NCI-H2227 treated with DMSO at 0.1 percent for 48 hours (cell line): ENCODE results near the gene PDZD2.

ENCODE experiments used
- DNase-seq: peaks from one replicate; lab custom pipeline; 2025; lab: John Stamatoyannopoulos, UW

PDZD2 gene

DNA sequence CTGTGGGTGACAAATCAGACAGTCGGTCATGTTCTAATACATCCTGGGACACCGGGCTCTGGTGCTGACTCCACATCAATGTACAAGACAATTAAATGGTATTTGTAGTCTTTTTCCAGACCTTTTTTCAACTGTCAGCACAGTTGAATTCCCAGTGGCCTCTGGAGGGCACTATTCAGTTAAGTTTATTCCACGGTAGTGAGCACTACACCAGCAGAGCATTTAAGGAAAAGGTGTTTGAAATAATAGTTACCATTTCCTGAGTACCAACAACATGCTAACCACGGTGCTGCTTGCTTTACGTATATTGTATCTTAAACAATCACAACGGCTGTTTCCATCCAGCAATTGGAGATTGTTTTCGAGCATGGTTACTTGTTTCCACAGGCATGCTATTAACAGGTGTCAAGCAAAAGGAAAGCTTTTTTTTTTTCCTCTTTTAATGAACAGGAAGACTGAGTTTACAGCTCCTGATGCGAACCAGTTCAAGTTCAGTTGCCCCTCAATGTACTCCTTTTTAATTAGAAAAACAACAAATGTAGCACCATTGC is 186.7 kb downstream of the PDZD2 start:
- DNase-seq = peak; percentile 40

DNA sequence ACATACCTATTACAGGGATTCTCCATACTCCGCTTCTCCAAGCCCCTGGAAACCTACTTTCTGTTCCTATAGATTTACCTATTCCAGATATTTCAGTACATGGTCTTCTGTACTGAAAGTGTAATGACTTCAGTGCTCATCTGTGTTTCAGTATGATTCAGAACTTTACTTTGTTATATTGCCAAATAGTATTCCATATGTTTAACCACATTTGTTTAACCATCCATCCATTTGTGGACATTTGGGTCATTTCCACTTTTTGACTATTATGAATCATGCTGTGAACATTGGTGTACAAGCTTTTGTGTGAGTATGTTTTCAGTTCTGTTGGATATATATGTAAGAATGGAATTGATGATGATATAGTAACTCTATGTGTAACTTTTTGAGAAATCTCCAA is 188.9 kb downstream of the PDZD2 start:
- DNase-seq = no peak

- DNase-seq = no peak
Measured at GRCh38 chr5:31832966-31833365, 194.0 kb downstream of the PDZD2 start.

GRCh38 chr5:31833710-31834109 is 194.8 kb downstream of the PDZD2 start:
- DNase-seq = no peak

DNA sequence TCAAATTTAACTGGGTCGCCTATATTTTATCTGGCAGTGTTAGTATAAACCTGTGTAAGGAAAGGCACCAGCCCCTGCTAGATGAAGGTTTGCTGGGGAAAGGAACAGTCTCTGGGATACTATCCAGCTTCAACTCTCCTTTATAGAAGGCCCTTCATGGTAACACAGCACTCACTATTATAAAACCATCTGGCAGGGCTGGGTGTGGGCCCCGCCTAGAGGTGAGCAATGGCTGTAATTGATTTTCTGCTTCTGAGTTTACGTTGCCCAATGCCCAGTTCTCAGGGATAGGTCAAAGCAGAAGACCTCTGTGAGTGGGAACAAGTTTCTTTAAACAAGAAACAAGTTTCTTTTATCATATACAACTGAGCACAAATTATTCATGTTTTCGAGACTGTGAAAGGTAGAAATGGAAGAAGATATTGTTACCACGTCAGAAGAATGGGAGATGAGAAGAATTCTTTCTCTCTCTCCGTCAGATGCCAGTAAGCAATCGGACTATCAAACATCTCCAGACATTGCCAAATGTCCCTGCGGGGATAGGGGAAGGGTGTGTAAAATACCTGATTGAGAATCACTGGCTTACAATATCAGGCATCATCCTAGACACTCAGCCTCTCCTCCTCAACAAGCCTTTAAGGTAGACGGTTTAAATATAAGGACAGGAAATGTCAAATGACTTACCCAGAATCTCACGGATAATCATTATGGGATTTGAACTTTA is 205.9 kb downstream of the PDZD2 start:
- DNase-seq = no peak

DNA sequence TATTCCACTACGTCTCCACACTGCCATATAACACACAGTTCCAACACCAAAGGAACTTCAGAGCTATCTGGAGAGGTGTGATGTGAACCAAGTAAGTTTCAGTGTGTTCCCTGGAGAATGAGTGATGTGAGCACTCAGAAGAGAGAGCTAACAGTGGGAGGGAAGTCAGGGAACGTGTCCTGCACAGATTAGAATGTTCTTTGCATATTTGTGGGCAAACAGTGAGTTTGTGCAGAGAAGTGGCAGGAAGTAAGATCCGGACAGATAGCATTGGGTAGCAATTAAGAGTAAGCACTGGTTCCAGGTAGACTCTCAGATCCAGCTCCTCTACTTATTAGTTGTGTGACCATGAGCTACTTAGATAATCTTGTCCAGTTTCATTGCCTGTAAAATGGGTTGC is 206.4 kb downstream of the PDZD2 start:
- no peak for DNase-seq

DNA sequence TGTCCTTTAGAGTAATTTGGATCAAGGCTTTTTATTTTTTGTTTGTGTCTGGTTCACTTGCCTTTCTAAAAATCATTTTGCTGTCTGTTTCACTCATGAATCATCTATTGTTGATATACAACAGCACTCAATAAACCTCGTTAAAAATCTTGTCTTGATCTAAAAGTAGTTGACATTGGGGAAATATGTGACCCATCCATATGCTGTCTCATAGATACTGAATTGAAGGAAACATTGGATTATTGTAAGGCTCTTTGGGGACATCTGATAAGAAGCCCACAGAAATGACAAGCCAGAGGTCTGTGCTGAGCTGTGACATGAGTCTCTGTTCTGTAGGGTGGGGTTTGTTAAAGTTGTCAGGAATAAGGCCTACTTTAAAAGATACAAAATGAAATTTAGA is 208.0 kb downstream of the PDZD2 start:
- no peak for DNase-seq

DNA sequence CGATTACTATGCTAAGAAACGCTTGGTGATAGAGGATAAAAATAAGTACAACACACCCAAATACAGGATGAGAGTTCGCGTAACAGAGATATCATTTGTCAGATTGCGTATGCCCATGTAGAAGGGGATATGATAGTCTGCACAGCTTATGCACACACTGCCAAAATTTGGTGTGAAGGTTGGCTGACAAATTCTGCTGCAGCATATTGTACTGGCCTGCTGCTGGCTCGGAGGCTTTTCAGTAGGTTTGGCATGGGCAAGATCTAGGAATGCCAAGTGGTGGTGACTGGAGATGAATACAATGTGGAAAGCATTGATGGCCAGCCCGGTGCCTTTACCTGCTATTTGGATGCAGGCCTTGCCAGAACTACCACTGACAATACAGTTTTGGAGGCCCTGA is 208.4 kb downstream of the PDZD2 start:
- no peak for DNase-seq

DNA sequence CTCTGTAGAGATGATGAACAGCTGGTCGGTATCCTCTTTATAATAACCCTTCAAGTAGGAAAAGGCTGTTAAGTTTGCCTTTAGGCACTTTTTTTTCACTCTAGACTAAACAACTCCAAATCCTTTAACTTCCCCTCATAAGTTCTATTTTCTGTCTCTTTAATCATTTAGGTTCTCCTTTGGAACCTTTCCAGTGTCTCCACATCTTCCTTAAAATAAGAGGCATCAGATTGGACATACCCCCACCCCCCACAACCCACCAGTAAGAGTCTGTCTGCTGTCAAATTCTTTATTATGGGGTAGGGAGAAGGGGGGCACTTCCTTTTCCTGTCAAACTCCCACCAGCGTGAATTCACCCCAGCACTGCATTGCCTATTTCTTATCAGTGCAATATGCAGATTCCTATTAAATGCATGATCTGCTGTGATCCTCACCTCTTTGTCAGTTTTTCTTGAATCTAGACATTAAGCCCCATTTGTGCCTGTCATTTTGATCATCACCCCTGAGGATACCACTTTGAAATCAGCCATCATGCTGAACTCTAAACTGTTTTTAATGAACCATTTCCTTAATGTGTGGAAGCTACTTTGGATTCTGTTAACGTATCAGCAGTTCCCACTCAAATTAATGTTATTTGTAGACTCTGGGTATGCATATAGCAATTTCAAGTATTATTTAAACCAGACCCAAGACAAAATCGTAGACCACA is 212.2 kb downstream of the PDZD2 start:
- DNase-seq = no peak

DNA sequence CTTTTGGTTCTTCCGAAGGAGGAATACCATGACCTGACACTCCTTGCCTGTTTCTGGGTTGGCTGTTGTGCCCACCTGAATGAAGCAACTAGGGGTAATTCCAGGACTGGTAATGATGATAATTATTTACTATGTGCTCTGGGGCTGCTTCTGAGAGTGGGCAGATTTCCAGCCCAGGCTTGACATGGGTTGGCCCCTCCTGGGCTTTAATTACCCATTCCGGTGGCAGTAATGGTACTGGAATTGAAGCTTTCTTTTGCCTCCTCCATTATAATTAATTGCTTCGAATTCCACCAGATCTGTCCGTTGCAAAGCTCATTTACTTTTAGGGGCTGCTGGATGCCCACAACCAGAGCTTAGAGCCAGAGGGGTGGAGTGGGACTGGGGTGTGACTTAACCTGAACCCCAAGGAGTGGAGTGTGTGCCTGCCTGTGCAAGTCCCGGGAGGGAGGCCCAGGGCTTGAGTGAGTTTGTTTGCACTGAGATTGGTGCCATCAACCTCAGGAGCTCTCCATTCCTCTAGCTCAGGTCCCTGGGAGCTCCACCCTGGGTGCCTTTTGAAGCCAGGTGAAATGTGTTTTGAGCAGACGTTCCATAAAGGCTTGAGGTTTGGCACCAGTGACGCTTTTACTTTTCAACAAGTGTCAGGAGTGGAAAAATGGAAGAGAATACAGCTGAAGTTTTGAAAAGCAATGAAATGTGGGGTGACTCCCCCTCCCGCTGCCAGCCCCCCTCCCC is 214.6 kb downstream of the PDZD2 start:
- DNase-seq = no peak

- DNase-seq = no peak
Measured at GRCh38 chr5:31854181-31855133, 215.5 kb downstream of the PDZD2 start.

DNA sequence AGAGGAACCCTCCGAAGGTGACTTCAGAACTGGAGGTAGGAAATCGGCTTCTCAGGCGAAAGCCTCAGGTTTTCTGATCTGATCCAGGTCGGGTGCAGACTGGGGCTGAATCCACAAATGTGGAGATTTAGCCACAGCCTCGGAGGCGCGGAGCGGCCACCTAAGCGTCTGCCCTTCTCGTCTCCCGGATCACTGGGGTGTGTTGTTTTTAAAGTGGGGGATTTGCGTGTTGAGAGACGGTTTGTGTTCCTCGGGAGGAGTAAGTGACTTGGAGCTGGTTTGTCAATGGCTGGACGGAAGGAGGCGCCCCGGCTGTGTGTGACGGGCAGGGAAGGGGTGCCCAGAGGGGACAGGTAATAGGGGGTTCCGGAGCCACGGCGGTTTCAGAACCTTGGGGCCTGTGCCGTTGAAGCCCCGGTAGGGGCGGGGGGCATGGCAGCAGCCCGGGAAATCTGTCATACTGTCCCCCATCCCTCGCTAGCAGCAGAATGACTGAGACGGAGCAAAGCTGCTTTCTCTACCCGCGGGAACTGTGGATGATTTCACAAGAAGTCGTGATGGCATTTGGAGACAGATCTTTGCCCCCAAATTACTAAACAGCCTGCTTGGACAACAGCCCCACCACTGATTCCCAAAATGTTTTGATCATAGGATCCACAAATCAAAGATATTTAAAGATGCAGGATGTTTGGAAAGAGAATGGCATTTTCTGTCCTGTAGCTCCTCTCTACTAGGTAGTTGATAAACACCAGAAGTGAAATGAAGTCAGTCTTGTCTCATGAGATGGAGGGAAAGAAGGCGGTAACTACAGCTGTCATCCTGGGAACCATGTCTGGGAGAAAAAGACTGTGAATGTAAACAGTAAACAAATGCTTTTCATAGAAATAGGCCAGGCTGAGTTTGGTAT is 216.5 kb downstream of the PDZD2 start:
- DNase-seq = no peak

GRCh38 chr5:31859096-31859495 is 220.2 kb downstream of the PDZD2 start:
- no peak for DNase-seq

GRCh38 chr5:31860278-31860677 is 221.3 kb downstream of the PDZD2 start:
- DNase-seq = no peak

GRCh38 chr5:31860726-31861433 is 221.9 kb downstream of the PDZD2 start:
- DNase-seq = no peak

GRCh38 chr5:31861601-31862000 is 222.7 kb downstream of the PDZD2 start:
- no peak for DNase-seq

DNA sequence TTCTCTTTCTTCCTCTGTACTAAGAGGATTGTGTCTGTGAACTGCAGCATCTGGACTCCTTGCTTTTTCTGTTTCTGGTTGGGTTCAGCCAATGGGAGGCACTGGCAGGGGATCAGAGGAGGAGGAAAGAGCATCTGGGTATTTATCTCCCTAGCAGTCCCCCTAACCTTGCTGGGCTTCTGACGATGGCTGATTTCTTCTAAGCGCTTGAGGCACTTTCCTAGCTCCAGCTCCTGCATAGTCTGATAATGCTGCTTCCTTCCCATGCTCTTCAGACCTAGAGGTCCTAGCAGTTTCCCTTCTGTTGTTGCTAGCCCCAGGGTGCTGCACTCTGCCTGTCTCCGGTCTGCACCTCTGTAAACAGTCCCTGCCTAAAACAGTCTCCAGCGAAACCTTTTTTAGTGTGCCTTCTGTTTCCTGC is 225.1 kb downstream of the PDZD2 start:
- DNase-seq = no peak

DNA sequence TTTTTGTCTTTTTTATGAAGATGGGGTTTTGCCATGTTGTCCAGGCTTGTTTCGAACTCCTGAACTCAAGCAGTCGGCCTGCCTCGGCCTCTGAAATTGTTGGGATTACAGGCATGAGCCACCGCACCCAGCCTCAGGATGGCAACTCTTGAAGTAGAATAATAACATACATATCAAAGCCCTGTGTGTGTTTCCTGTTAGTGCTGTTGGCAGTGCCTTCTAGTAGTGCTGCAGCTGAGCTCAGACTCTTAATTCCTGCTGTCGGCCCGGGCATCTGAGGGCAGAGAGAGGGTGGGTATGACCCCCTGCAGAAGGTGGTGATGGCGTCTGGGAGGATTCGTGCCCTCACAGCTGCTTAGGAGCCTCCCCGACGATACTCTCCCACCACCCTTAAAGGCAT is 227.2 kb downstream of the PDZD2 start:
- no peak for DNase-seq

DNA sequence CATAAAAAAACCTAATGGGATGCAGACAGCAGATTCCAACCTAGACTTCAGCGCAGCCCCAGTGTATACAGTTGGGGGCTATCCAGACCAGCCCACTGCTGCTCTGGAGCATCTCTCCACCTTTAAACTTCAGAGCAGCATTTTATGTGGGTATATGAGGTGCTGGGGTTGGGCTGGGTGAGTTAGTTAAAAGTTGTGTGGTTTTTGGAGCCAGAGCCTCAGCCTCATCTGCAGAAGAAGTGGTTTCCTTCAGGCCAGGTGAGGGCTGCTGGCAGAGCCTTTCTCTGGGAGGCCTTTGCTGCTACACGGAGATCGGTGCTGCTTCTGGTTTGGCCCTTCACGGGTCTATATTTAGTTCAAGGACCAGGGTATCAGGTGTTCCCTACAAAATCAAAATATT is 228.3 kb downstream of the PDZD2 start:
- no peak for DNase-seq

DNA sequence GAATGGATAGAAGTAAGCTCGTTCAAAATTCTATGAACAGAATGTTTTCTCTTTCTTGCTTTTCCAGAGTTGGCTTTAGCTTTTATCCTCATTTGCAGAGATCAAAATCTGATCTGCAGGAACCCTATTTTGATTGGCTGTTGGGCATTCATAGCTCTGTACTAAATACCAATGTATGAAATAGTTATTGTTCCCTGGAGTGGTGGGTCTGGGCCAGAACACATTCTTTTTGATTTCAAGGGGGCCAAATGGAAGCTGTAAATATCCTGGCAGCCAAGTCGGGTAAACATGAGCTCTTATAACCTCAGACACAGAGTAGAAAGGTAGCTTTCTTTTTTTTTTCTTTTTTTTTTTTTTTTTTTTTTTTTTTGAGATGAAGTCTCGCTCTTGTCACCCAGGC is 241.5 kb downstream of the PDZD2 start:
- DNase-seq = no peak
